Neural cell (in vitro differentiated cells): ENCODE results near the gene FOXL2.

Experiments
- MXI1 ChIP-seq: fragments of 450-650 bp; conservative IDR thresholded peaks from 2 replicates; pipeline ENCODE4 v1.6.1; 2014; ENCODE audit warnings: antibody characterized with exemption, mild to moderate bottlenecking; ENCODE audit not compliant: poor library complexity, severe bottlenecking
- POLR2AphosphoS5 ChIP-seq: IDR thresholded peaks from 2 replicates; pipeline ENCODE4 v1.6.1; 2012
- RAD21 ChIP-seq: fragments of 450-650 bp; conservative IDR thresholded peaks from 2 replicates; pipeline ENCODE4 v1.6.1; 2014; ENCODE audit warnings: antibody characterized with exemption, mild to moderate bottlenecking, moderate library complexity
- TAF1 ChIP-seq: IDR thresholded peaks from 2 replicates; pipeline ENCODE4 v1.6.1; 2012; ENCODE audit warnings: low read depth
- TF ChIP-seq, protein P1 (sequence below): fragments of 450-650 bp; IDR thresholded peaks from 2 replicates; pipeline ENCODE4 v1.5.1; 2014; ENCODE audit warnings: antibody characterized with exemption, mild to moderate bottlenecking, moderate library complexity; ENCODE audit not compliant: poor library complexity, severe bottlenecking

DNA sequence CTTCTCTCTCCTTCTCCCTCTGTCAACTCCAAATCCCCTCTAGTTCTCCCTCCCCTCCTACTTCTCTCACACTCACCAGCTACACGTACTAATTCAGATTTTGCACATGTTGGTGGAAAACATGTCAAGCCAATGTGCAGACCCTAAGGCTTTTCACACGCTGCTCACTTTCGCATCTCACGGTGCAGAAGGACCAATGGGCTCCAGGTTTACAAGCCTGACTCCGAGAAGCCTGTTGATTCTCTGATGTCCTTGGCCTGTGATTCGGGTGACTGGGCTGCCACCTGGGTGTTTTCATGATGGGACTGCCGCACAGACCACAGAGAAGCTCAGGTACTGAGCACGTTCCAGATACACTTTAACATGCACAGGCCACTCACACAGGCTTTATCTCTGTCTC, 3.8 kb upstream of the FOXL2 start:
- TF ChIP-seq, protein P1, sequence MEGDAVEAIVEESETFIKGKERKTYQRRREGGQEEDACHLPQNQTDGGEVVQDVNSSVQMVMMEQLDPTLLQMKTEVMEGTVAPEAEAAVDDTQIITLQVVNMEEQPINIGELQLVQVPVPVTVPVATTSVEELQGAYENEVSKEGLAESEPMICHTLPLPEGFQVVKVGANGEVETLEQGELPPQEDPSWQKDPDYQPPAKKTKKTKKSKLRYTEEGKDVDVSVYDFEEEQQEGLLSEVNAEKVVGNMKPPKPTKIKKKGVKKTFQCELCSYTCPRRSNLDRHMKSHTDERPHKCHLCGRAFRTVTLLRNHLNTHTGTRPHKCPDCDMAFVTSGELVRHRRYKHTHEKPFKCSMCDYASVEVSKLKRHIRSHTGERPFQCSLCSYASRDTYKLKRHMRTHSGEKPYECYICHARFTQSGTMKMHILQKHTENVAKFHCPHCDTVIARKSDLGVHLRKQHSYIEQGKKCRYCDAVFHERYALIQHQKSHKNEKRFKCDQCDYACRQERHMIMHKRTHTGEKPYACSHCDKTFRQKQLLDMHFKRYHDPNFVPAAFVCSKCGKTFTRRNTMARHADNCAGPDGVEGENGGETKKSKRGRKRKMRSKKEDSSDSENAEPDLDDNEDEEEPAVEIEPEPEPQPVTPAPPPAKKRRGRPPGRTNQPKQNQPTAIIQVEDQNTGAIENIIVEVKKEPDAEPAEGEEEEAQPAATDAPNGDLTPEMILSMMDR = no peak
- no peak for TF ChIP-seq POLR2AphosphoS5
- TF ChIP-seq MXI1 = no peak
- TF ChIP-seq RAD21 = no peak
- TF ChIP-seq TAF1 = no peak
